Naive thymus-derived CD8-positive, alpha-beta T cell (primary cell): ENCODE data around the gene MRPL36. TPM values are rescaled to one million over a fixed set of nuclear protein-coding genes. Genes with fewer than 3 reads are reported as not detected.

Experiments used
- ATAC-seq, 2 donors: fragments of 150-1000 bp; cut with Tn5 transposase in 1 of 2; sonication (Bioruptor Pico), chemical (Tn5 transposase) in 1 of 2; 1 replicate in 1 of 2; 2 replicates in 1 of 2; pipeline ENCODE4 v1.10.0; 2021; ENCODE audit warnings: mild to moderate bottlenecking in 2 of 2, moderate library complexity in 2 of 2
- POLR2A ChIA-PET: fragments of 350-600 bp; sonication (Branson Sonifier 250); formaldehyde crosslinking; loops from one replicate; lab custom pipeline; 2021; ENCODE audit warnings: antibody characterized with exemption; lab: Charles Lee
- DNase-seq, 10 donors: peaks; one replicate each; pipeline versions ENCODE4 v3.0.0 to v3.0.0-alpha.2; 2020 to 2022
- H3K27ac Mint-ChIP-seq, 10 donors: one replicate each; pipeline ENCODE4 v1.8.0; 2020 to 2022; ENCODE audit warnings: mild to moderate bottlenecking in 10 of 10, mixed read lengths in 10 of 10, moderate library complexity in 4 of 10, inconsistent platforms in 1 of 10
- H3K27me3 Mint-ChIP-seq, 5 donors: one replicate each; pipeline ENCODE4 v1.8.0; 2021 to 2022; ENCODE audit warnings: mixed read lengths in 5 of 5
- H3K36me3 Mint-ChIP-seq, 3 donors: one replicate each; pipeline ENCODE4 v1.8.0; 2020 to 2022; ENCODE audit warnings: mixed read lengths in 3 of 3, mild to moderate bottlenecking in 2 of 3, inconsistent platforms in 1 of 3
- H3K4me1 Mint-ChIP-seq, 4 donors: one replicate each; pipeline ENCODE4 v1.8.0; 2021 to 2022; ENCODE audit warnings: mixed read lengths in 4 of 4
- H3K4me3 Mint-ChIP-seq, 10 donors: one replicate each; pipeline ENCODE4 v1.8.0; 2020 to 2022; ENCODE audit warnings: mild to moderate bottlenecking in 10 of 10, mixed read lengths in 10 of 10, moderate library complexity in 6 of 10, inconsistent platforms in 1 of 10
- H3K9me3 Mint-ChIP-seq, 9 donors: one replicate each; pipeline ENCODE4 v1.8.0; 2020 to 2022; ENCODE audit warnings: mixed read lengths in 9 of 9, mild to moderate bottlenecking in 3 of 9, inconsistent platforms in 1 of 9, moderate library complexity in 1 of 9
- polyA plus RNA-seq, 3 donors: library from polyadenylated mRNA; unstranded; fragments of 300-500 nt; fragmentation: Illumina TruSeq; gene quantifications; one replicate each; pipeline ENCODE4 v1.2.3, GENCODE V29; 2021
- total RNA-seq, 8 experiments: library from RNA in 2 of 8; stranded (reverse) in 2 of 8; gene quantifications; one replicate each; pipeline ENCODE4 v1.2.3 and lab custom pipeline; 2021 to 2026

MRPL36 gene
- total and polyA plus RNA-seq, 5 experiments from 2014 or later: 25.8 to 84.3 (median 61.6) TPM

DNA sequence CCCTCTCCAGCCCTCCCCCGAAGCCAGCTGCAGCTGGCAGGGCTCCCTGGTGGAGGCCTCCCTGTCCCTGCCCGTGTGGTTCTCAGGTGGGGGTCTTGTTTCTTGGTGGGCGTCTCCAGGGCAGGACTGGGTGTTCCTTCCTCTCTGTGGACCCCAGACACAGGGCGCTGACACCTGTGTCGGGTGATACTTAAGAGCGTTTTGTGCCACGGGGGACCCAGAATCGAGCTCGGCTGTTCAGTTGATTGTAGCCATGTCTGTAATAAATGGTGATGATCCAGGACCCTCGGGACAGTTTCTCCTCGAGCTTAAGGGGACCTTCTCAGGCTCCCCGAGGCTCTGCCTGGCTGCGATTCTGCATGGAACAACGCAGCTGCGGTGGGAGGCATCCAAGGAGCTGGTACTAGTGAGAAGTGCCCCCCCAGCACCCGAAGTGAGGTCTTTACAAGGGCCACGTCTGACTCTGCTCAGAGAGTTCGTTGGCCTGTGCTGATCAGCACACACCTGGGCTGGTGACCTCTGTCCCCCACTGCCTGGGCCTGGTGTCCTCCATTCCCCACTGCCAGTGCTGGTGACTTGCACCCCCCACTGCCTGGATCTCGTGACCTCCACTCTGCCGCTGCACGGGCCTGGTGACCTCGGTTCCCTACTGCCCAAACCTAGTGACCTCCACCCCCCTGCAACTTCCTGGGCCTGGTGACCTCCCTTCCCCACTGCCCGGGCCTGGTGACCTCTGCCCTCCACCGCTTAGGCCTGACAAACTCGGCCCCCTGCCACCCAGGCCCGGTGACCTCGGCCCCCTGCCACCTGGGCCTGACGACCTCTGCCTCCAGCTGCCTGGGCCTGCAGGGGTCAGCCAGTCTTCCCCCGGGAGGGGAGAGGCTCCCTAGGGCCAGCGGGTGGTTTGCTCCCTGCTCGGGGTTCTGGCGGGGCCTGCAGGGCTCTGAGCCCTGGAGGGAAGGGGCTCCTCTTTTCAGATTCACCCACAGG is 37.5 kb upstream of the MRPL36 start:
- H3K4me1 Mint-ChIP-seq: no peaks in the 10 kb centered on the region
- DNase-seq: peak in 1 of 10 donors; percentile 47
- H3K4me3 Mint-ChIP-seq: no peak overlapping the region
- POLR2A ChIA-PET: no interaction called here
- peaks cover 13 to 44% (median 24%) of the 10 kb centered on the region in 5 donors for H3K27me3 Mint-ChIP-seq
- H3K36me3 Mint-ChIP-seq: no peaks in the 10 kb centered on the region
- ATAC-seq: no peak
- no peaks in the 10 kb centered on the region for H3K9me3 Mint-ChIP-seq
- H3K27ac Mint-ChIP-seq: no peak overlapping the region

DNA sequence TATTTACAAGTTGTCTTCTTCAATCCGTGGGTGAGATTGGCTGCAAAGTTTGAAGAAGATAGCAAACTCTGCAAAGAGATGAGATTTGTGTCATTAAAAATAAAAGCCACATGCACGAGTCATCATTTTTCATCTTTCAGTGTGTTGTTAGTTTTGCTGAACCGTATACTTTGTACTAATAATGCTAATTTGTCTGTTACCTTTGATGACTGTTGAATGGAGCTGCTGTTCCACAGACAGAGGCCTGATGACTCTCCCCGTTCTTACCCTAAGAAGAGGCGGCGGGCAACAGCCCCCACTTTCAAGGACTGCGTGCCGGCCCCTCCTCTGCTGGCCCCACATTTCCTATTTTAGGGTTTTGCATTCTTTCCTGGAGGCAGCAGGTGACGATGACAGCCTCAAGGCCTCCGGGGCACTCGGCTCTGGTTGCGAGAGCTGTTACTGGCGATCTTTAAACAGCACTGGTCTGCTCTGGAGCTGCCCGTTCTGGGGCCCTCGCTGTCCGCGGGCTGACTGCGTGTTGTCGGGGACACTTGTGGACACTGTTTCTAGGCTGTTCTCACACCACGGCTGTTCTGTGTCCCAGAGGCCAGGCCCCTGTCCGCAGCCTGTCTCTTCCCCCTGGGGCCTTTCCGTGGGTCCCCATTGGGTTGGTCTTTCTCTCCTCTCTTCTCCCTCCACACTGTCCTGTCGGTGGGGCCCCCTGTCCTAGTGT is 36.7 kb upstream of the MRPL36 start:
- no peaks in the 10 kb centered on the region for H3K9me3 Mint-ChIP-seq
- POLR2A ChIA-PET: no interaction called here
- H3K4me3 Mint-ChIP-seq: no peak overlapping the region
- H3K4me1 Mint-ChIP-seq: no peaks in the 10 kb centered on the region
- no peaks in the 10 kb centered on the region for H3K36me3 Mint-ChIP-seq
- ATAC-seq (no peak), DNase-seq (peak in 1 of 10 donors; percentile 36)
- H3K27me3 Mint-ChIP-seq: peaks cover 8 to 44% (median 23%) of the 10 kb centered on the region in 5 donors
- H3K27ac Mint-ChIP-seq: no peak overlapping the region

DNA sequence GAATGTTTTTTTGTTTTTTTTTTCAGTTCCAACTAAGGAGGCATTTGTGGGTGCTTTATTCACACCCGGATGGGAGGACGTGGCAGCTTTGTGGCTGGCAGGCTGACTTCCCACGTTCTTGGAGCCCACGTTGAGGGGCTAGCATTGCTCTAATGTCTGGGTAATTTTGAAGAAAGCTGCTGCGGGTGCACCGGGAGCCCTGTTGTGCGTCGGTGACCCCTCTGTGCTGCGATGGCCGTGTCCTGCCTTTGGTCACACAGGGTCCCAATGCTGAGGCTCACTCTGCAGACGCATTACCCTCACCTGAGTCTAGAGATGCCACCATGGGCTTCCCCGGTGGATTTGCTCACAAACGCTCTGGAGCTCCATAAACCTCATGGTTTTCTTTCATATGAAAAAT is 35.8 kb upstream of the MRPL36 start:
- no peak overlapping the region for H3K4me3 Mint-ChIP-seq
- peaks cover 0 to 2% (median 0%) of the 10 kb centered on the region in 4 donors for H3K4me1 Mint-ChIP-seq
- POLR2A ChIA-PET: no interaction called here
- H3K27me3 Mint-ChIP-seq: peaks cover 7 to 42% (median 20%) of the 10 kb centered on the region in 5 donors
- no peak for DNase-seq
- no peaks in the 10 kb centered on the region for H3K9me3 Mint-ChIP-seq
- H3K27ac Mint-ChIP-seq: no peak overlapping the region
- no peak for ATAC-seq
- H3K36me3 Mint-ChIP-seq: peaks cover 0 to 2% (median 0%) of the 10 kb centered on the region in 3 donors

DNA sequence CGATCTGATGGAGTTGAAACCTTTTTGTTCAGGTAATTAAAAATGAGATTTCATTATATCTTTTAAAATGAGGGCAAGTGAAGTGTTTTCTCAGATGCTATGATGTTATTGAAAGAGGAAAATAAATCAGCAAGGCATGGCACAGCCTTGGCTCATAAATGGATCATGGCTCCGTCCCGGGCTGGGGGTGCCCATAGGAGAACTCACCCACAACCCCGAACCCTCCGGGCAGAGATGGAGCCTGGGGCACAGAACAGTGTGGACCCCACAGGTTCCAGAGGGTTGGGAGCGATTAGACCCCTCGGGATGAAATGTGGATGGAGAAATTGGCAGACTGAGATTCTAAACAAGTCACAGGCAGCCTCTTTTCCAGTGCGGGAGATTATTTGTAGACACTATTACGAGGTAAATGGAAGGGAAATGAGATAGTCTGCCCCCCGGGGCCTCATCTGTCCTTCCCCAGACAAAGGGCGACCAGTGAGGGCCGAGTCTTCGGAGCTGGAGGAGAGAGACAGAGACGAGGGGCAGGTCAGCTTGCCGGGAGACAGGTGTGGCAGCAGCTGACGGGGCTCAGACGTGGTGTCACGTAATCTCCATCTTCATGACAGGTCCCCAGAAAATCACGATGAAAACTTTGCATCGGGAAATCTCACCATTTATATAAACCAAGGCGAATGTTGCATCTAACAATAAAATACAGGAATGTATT is 35.2 kb upstream of the MRPL36 start:
- Mint-ChIP-seq H3K4me3 (no peak overlapping the region), H3K4me1 (peaks cover 0 to 2% (median 0%) of the 10 kb centered on the region in 4 donors), H3K27me3 (peaks cover 6 to 36% (median 16%) of the 10 kb centered on the region in 5 donors), H3K9me3 (no peaks in the 10 kb centered on the region), H3K36me3 (peaks cover 0 to 7% (median 2%) of the 10 kb centered on the region in 3 donors), H3K27ac (no peak overlapping the region)
- POLR2A ChIA-PET: no interaction called here
- DNase-seq (no peak), ATAC-seq (no peak)

DNA sequence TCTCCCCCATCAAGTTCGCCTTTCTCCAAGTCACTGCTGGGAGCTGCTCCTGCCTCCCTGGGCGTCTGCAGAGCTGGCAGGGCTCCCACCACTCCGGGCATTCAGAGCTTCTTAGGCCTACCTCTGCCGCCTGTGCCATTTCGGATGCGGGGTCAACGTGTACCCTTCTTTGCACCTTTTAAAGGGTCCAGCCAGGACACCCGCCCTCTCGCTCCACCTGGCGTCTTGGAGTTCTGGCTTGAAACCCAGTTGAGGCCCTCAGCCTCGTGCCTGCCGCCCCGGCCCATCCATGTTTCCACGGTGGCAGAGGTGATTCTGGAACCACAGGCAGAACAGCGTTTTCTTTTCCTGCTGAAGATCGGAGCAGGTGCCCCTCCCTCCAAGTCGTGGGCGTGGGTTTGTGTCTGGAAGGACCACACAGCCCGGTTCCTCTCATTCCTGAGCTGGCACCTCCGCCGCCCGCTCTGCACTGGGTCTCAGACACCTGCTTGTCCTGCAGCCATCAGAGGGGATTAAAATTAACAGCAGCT is 34.5 kb upstream of the MRPL36 start:
- H3K9me3 Mint-ChIP-seq: no peaks in the 10 kb centered on the region

DNA sequence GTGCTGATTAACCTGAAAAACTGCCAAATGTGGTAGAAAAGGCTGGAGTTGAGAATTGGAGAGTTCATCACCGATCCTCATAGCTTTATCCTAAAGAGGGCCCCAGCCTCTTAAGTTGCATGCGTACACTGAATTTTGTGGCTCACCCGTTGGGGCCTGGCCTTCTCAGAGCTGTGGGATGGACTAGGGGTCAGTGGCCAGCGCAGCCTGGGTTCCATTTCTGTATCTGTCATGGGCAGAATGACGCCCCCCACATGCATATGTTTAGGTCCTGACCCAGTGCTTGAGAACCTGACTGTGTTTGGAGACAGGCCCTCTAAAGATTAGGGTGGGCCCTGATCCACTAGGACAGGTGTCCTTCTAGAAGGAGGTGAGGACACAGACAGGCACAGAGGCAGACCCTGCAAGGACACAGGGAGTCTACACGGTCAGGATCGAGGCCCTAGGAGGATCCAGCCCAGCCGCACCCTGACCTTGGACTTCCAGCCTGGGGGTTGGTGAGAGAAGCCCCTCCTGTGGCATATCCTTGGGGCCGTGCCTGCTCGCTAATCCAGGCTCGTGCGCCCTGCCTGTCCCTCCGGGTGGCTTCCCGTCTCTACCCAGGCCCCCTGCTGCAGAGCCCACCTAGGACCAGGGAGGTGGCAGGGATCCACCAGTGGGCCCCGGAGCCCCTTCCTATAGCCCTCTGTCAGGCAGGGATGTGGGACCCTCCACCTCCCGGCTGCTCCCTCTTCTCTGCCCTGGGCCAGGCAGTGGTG is 33.8 kb upstream of the MRPL36 start:
- no peak for ATAC-seq
- H3K9me3 Mint-ChIP-seq: no peaks in the 10 kb centered on the region
- H3K4me3 Mint-ChIP-seq: no peak overlapping the region
- POLR2A ChIA-PET: no interaction called here
- H3K4me1 Mint-ChIP-seq: peaks cover 0 to 2% (median 0%) of the 10 kb centered on the region in 4 donors
- no peak overlapping the region for H3K27ac Mint-ChIP-seq
- peaks cover 0 to 9% (median 2%) of the 10 kb centered on the region in 3 donors for H3K36me3 Mint-ChIP-seq
- no peak for DNase-seq
- peaks cover 6 to 22% (median 8%) of the 10 kb centered on the region in 5 donors for H3K27me3 Mint-ChIP-seq

More for the DNA sequence above, 34.5 kb upstream of the MRPL36 start:
- Mint-ChIP-seq H3K4me3 (no peak overlapping the region), H3K27ac (no peak overlapping the region), H3K36me3 (peaks cover 0 to 9% (median 2%) of the 10 kb centered on the region in 3 donors), H3K4me1 (peaks cover 0 to 2% (median 0%) of the 10 kb centered on the region in 4 donors), H3K27me3 (peaks cover 6 to 28% (median 9%) of the 10 kb centered on the region in 5 donors)
- ATAC-seq (no peak), DNase-seq (no peak)
- POLR2A ChIA-PET: no interaction called here

DNA sequence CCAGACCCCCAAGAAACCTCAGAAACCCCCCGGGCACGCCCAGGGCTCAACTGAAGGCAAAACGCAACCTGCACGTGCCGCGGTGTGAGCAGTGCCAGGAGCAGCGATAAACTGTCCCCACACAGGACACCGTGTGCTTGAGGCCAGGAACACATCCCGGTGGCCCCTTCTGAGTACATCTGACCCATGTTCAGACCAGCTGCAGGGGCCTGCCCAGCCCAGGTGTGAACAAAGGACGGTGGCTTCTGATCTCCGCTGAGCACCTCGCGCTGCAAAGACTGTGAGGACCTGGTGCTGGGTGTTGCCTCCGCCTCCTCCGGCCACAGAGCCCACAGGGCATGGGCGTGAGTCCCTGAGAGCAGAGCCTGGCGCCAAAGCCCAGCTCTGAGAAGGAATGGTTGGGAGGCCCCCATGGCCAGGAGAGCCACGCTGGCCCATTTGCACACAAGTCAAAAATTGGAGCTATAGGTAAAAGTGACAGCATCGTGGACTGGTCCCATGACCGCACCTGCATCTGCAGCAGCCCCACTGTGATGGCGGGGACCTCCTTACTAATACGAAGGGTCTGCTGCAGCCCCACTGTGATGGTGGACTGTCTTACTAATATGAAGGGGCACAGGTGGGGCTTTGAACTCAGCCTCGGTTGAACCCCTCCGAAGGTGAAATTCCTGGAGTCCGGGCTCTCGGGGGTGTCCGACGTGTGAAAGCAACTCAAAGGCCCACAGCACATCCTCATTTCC is 33.0 kb upstream of the MRPL36 start:
- peaks cover 0 to 9% (median 2%) of the 10 kb centered on the region in 3 donors for H3K36me3 Mint-ChIP-seq
- POLR2A ChIA-PET: no interaction called here
- DNase-seq: no peak
- peaks cover 3 to 14% (median 3%) of the 10 kb centered on the region in 5 donors for H3K27me3 Mint-ChIP-seq
- no peak for ATAC-seq
- no peak overlapping the region for H3K4me3 Mint-ChIP-seq
- H3K9me3 Mint-ChIP-seq: no peaks in the 10 kb centered on the region
- H3K4me1 Mint-ChIP-seq: peaks cover 0 to 2% (median 0%) of the 10 kb centered on the region in 4 donors
- H3K27ac Mint-ChIP-seq: no peak overlapping the region

DNA sequence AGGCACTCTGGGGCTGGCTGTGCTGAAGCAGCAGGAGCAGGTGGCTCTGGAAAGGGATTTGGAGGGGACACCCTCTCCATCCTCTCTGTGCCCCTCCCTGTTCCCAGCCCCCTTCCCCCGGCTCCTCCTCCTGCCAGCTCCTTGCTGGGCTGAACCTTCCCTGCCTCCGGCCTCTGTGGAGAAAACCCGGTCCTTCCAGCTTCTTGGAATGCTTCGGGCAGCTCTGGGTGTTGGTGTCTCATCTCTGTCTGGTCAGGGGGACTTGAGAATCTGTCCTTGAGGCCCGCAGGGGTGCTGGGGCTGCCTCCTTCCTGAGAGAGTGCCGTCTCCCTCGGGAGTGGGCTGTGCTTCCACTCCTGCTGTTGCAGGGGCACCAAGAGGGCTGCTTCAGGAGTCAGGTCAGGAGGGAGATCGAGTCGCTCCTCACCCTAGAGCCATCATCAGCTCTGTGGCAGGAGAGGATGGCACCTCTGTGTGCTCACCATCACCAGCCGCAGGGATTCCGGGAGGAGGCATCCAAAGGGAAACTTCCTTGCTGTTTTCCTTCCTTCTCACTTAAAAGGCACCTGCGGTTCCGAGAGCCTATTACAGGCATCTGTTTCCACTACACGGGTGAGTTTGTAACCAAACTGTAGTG is 32.2 kb upstream of the MRPL36 start:
- Mint-ChIP-seq H3K4me1 (peaks cover 0 to 2% (median 0%) of the 10 kb centered on the region in 4 donors), H3K27ac (no peak overlapping the region), H3K9me3 (no peaks in the 10 kb centered on the region), H3K36me3 (peaks cover 0 to 9% (median 2%) of the 10 kb centered on the region in 3 donors), H3K4me3 (no peak overlapping the region), H3K27me3 (peaks cover 3 to 14% (median 3%) of the 10 kb centered on the region in 5 donors)
- no peak for DNase-seq
- ATAC-seq: no peak
- POLR2A ChIA-PET: no interaction called here

DNA sequence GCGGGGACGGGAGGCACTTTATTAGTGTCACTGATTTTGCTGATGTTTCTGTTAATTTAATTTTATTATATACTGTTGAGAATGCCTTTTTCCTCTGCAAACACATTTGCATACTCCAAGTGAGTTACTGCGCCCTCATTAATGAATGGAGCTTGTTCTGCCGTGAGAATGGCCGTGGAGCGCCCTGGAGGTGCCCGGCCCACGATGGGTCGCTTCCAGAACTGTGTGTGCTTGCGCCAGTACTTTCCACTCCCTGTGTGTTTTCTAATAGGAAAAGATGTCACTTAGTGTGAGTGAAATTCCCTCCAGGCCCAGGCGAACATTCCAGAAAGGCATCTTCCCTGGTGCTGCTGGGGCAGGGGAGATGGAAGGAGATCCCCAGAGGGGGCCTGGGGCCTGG is 31.6 kb upstream of the MRPL36 start:
- H3K27ac Mint-ChIP-seq: peak overlapping the region in 1 of 10 donors; percentile 85
- peaks cover 3 to 14% (median 3%) of the 10 kb centered on the region in 5 donors for H3K27me3 Mint-ChIP-seq
- H3K9me3 Mint-ChIP-seq: no peaks in the 10 kb centered on the region
- ATAC-seq: no peak
- H3K4me3 Mint-ChIP-seq: no peak overlapping the region
- no peak for DNase-seq
- H3K36me3 Mint-ChIP-seq: peaks cover 0 to 9% (median 2%) of the 10 kb centered on the region in 3 donors
- H3K4me1 Mint-ChIP-seq: peaks cover 0 to 2% (median 0%) of the 10 kb centered on the region in 4 donors
- POLR2A ChIA-PET: no interaction called here

DNA sequence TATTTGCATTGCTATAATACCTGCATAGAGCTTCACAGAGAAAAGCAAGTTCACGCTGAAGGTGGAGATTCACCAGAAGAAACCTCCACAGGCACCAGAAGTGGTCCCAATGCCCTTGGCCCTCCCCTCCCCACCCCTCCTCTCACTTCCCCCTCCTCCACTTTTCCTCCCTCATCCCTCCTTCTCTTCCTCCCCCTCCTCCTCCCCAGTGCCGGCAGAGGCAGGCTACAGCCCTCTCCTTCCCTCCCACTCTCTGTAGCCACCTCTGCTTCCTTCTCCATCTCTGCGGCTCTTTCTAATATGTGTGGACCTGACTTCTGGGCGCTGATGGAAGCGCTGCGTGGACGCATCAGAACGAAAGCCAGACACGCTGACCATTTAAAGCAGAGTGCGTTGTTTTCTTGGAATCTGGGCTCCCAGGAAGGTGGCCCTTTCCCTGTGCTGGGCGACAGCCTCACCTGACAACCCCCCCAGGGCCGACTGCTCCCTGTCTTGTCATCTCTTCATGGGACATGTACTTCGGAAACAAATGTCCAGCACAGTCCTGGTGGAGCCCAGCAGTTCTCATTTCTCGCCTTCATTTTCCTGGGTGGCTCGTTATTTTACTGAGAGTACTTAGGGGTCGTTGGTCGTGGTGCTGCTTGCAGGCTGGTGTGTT is 31.1 kb upstream of the MRPL36 start:
- POLR2A ChIA-PET: no interaction called here
- peak overlapping the region in 1 of 10 donors; percentile 85 for H3K27ac Mint-ChIP-seq
- H3K9me3 Mint-ChIP-seq: no peaks in the 10 kb centered on the region
- no peak overlapping the region for H3K4me3 Mint-ChIP-seq
- DNase-seq (no peak), ATAC-seq (no peak)
- peaks cover 0 to 2% (median 0%) of the 10 kb centered on the region in 4 donors for H3K4me1 Mint-ChIP-seq
- peaks cover 0 to 9% (median 2%) of the 10 kb centered on the region in 3 donors for H3K36me3 Mint-ChIP-seq
- peaks cover 0 to 14% (median 3%) of the 10 kb centered on the region in 5 donors for H3K27me3 Mint-ChIP-seq
